AG10803 (cell line): ENCODE results near the gene RIPOR3.
A peak's percentile ranks its signal among the peaks of the same experiment; 100 is the strongest.
"Not testable (repeated sequence)": the region's sequence is repeated elsewhere in the genome, so short reads cannot be mapped to it uniquely, and the experiment has no call there.

Experiments used
- DNase-seq: peaks from one replicate; pipeline ENCODE4 v3.0.0; 2010; ENCODE audit warnings: low read depth
- H3K4me3 ChIP-seq: 2 replicates; pipeline ENCODE4 v1.5.1; 2011; ENCODE audit warnings: mild to moderate bottlenecking, low read length, control low read depth
- TF ChIP-seq, protein P1 (sequence below): conservative IDR thresholded peaks from 2 replicates; pipeline ENCODE4 v1.5.1; 2011; ENCODE audit warnings: mild to moderate bottlenecking, low read length, control low read depth, inconsistent platforms

Gene RIPOR3

DNA sequence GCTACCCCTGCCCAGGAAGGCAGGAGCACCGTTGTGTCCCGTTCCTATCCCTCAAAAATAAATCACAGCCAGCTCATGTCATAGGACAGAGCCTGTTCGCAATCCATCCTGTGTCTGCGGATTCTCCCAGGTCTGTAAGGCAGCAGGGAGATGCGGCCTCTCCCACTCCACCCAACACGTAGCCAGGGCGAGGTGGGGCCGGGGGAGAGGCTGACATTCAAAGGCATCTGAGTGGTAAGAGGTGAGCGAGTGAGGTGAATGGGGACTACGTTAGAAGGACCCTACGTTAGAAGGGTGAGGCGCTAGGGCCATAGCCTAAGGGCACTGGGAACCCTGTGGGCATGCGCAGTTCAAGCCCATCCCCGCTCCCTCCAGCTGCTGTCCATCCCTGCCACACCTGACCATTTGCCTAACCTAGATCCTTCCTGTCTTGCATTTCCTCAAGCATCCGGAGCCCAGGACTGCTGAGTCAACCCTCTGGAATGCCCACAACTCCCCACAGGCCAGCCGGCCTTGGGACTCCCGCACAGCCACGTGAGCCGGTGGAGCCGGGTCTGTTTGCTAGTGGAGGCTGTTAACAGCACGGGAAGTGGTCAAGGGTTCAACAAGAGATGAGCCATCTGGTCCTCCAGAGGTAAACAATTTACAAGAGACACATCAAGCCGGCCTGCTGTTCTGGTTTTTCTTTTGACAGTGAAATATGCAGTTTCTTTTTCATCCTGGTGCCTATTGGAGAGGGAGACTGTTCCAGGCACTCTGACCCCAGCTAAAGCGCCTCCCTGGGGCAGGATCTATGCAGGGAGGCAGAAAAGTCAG, 45.9 kb downstream of the RIPOR3 start:
- DNase-seq = peak; percentile 99
- TF ChIP-seq, protein P1, sequence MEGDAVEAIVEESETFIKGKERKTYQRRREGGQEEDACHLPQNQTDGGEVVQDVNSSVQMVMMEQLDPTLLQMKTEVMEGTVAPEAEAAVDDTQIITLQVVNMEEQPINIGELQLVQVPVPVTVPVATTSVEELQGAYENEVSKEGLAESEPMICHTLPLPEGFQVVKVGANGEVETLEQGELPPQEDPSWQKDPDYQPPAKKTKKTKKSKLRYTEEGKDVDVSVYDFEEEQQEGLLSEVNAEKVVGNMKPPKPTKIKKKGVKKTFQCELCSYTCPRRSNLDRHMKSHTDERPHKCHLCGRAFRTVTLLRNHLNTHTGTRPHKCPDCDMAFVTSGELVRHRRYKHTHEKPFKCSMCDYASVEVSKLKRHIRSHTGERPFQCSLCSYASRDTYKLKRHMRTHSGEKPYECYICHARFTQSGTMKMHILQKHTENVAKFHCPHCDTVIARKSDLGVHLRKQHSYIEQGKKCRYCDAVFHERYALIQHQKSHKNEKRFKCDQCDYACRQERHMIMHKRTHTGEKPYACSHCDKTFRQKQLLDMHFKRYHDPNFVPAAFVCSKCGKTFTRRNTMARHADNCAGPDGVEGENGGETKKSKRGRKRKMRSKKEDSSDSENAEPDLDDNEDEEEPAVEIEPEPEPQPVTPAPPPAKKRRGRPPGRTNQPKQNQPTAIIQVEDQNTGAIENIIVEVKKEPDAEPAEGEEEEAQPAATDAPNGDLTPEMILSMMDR = peak; percentile 22

DNA sequence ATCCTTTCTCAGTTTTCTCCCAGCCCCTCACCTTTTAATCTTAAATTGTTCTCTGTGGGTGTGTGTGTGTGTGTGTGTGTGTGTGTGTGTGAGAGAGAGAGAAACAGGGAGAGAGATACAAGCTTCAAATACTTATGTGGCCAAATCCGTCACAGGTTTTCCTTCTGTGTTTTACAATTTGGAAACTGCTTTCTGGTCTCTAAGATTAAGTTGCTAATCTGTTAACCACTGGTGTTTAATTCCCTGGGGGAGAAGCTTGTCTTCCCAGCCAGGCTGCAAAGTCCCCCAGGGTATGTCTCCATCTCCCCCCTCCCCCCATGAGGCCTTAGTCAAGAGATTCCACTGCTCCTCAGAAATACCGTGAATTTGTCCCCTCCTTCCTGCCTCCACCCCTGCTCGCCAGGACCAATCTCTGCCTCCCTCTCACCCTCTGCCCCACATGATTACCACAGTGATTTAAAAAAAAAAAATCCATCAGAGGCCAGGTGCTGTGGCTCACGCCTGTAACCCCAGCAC, 49.0 kb downstream of the RIPOR3 start:
- TF ChIP-seq, protein P1 = no peak
- DNase-seq = peak; percentile 18
- H3K4me3 ChIP-seq = no peak overlapping the region

More for the DNA sequence above, 45.9 kb downstream of the RIPOR3 start:
- no peak overlapping the region for H3K4me3 ChIP-seq

DNA sequence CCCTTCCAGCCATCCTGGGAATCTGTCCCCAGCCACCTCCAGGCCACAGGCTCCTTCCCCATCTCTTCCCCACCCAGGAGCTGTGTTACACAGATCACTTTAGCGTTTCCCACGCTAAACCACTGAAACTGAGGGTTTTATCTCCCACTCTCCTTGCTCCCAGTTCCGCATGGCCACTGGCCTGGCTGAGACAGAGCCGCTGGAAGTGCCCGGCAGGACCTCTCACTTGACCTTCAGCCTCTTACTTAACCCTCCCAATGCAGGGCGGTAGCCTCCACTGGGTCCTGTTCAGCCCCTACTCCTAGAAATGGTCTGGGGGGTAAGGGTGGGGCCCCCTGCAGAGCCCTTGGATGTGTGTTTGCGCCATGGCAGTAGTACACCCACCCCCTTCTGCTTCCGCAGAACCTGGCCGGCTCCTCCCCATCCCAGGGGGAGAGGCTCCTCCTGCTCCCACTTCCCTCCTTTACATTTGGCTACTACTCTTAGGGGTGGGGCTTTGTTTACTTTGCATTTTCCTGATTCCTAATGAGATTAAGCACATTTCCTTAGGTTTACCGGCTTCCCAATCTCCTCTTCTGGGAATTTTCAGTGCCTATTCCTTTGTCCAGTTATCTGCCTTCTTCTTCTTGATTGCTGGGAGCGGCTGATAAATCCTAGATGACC, 49.6 kb downstream of the RIPOR3 start:
- DNase-seq, H3K4me3 ChIP-seq: not testable (repeated sequence)

DNA sequence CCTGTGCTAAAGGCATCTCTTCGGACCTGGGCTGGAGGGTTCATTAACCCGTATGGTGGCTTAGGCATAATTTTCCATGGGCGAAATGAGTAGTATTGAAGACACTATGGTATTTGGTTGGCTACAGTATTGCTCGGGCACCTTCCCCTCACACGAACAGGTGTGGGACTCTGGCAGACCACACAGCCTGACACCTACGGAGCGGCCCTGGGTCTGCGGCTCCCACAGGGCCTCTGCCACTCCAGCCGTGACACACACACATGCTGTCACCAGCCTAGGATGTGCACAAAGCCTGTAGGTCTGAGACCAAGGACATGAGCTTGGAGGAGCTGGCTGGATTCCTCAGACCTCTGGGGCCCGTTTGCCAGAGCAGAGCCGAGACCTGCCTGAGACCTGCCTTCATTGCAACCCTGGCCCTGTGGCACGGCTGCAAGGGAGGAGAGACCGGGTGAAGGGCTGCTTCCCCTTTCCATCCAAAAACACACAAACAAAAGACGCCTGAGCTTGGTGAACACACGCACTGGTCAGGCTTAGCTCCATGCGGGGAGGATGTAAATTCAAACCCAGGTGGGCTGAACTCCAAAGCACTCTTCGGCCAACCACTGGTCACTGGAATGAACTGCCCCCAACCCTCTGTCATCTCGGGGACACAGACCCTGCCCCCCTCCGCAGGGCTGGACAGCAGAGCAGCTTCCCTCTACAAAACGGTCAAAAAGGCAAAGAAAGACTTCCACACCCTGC, 51.2 kb downstream of the RIPOR3 start:
- not testable (repeated sequence) for H3K4me3 ChIP-seq, DNase-seq

DNA sequence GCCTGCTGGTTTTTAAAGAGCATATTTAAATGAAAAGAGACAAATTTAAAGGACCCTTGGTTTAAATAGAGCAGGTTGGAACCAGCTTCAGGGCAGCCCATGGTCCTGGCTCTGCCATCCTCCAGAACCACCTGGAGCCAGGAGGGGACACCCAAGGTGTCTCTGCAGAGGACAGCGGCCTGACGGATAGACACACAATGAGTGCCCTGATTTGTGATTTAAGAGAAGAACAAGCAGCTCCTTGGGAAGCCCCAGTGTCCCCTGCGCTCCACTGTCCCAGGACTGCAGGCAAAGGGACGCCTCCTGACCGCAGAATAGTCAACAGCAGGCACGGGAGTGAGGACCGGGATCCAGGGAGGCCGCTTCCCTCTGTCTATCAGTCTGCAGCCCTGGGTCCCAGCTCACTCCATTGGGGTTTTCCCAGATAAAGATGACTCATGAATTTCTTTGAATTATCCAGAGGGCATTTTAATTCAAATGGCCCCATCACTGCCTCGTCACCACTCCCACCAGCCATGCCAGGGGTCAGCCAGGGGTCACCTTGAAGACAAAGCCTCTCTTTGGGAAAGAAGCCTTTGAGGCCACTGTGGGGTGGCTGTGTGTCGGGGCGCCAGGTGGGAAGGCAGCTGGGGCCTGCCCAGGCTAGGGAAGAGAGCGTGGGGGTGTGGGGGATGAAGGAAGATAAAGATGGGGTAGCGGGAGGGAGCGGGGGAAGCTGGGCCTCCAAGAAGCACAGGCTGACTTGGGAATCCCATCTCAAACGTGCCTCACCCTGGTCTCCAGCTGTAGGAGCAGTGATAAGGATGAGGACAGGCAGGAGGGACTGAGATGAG, 53.1 kb downstream of the RIPOR3 start:
- DNase-seq = peak; percentile 58
- not testable (repeated sequence) for H3K4me3 ChIP-seq

DNA sequence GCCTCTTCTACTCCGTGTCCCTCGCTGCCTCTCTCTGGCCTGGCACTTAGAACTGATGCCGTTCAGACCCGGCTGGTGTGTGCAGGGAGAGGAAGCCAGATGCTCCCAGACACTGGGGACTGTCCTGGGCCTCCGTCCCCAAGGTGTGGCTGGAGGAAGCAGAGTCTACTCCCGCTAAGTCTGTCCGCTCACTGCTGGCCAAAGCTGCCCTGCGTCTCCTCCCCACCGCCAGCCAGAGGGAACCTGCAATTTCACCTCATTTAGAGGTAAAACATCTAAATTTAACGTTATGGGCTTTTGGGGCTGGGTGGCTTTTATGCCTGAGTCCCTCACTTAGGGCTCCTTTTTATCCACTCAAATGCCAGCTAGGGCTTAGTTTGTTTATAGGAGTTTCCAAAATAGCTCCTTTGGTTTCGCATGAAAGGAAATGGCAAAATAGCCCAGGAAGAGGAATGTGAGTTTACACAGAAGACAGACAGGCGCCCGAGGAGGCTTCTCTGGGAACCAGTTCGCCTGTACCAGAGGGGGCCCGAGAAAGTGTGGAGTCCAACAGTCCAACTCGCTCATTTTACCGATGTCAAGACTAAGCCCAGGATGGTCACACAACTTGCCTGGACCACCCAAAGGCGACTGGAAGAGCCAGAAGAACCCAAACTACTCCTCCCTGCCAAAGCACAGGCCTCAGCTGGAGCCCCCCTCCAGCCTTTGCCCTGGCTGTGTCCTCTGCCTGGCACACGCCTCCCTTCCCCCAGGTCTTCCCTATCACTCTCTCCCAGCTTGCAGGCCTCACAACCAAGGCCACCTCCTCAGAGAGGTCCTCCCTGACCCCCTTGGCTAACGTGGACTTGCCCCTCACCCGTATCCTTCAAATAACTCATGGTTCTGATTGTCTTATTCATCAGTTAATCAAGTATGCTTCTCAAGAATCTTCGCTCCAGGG, 54.5 kb downstream of the RIPOR3 start:
- TF ChIP-seq, protein P1 = no peak
- H3K4me3 ChIP-seq = no peak overlapping the region
- peak; percentile 52 for DNase-seq

DNA sequence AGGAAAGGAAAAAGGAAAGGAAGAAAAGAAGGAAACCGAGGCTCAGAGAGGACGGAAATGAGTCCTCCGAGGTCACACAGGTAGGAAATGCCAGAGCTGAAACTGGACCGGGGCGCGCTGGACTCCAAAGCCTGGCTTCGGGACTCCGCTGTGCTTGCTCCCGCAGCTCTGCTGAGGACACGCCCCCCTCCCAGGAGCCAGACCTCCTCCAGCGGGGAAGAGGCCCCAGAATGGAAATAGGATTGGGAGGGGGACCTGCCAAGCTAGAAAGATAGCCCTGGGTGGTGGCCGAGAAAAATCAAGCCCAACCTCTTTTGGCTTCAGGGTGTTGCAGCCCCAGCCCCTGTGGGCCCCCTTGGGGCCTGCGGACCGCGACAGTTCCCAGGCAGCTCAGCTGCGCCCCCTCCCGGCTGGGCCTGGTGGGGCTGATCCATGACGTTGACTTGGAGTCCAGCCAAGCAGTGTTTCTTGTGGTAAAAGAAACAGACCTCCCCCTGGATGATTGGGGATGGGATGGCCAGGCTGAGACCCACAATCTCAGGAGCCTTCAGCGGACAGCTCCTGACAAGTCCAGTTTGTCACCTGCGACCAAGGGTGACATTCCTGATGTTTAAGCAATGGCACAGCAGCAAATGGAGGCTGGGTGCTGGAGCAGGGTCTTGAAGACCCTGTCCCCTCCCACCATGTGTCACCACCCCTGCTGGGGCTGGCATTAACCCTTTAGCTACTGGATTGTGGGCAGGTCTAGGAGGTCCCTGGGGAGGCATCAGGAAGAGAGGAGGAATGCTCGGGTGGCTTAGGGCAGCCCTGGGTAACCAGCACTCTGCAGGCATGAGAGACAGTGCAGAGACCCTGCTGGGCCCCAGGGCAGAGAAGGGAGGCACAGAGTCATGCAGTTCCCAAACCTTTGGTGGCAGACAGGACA, 55.4 kb downstream of the RIPOR3 start:
- DNase-seq = peak; percentile 29
- no peak overlapping the region for H3K4me3 ChIP-seq
- TF ChIP-seq, protein P1 = peak; percentile 83
